ENCODE data around the gene OTOA. TPM values are rescaled to one million over a fixed set of nuclear protein-coding genes. Genes with fewer than 3 reads are reported as not detected.
"Not testable (repeated sequence)": the region's sequence is repeated elsewhere in the genome, so short reads cannot be mapped to it uniquely, and the experiment has no call there.

The OTOA gene
- total RNA-seq, 2 donors from 2014 or later, result 0.32 to 0.33 TPM

DNA sequence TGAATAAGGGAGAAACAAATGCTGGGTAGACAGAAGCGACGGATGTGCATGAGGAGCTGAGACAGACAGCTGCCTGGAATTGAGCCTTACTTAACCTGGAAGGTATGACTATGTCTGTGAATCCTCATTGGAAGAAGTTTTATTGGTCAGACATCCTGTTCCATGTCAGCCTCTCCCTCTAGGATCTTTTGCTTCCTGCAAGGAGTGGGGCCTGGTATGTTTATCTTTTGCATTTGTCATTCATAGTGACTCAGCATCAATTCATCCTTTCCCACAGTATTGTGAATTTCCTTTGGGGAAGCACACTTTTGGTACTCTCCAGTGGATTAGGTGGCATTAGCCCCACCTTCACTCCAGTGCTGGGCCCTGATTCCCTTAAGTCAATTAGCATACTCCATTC lies 105.5 kb downstream of the OTOA start:
- intact Hi-C loops (cut with DNase I); DNase-seq (ENCODE audit: low spot score): not testable (repeated sequence)

DNA sequence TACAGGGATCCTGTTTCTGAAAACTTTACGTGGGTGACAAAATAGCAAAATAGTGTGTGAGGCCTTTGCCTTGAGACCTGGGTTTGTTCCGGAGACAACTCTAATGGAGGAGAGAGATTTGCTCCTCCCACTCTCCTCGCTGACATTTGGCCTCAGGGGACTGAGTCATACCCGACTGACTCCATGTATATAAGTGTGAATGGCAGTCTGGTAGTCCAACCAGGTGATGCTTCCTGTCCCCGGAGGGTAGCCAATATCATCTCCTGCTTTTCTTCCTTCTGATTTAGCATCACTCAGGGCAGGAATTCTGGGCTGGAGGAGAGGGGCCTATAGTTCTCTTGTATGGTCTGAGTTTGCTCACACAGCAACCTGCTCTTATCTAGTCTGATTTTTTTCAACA lies 106.8 kb downstream of the OTOA start:
- intact Hi-C loops (cut with DNase I); DNase-seq (ENCODE audit: low spot score): not testable (repeated sequence)

DNA sequence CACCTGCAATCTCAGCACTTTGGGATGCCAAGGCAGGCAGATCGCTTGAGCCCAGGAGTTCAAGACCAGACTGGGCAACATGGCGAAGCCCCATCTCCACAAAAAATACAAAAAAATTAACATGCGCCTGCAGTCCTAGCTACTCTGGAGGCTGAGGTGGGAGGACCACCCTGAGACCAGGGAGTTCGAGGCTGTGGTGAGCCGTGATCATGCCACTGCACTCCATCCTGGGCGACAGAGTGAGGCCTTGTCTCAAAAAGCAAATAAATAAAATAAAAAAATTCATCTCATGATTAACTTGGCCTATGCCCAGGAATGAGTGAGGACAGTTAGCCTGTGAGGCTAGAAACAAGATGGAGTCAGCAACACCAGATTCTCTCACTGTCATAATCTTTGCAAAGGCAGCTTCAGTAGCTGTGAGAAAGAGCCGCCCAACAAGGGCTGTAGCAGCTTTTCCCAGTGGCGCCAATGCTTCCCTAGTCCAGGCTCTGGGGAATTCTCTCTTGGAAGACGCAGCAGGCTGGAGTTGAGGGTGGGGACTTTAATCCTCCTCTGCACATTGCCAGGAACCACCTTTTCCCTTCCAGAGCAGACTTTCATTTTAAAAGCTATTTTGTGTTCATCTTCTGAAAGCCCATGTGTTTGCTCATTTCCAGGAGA lies 108.9 kb downstream of the OTOA start:
- intact Hi-C loops (cut with DNase I), result not testable (repeated sequence)
- peak; percentile 80 for DNase-seq (ENCODE audit: low spot score)

DNA sequence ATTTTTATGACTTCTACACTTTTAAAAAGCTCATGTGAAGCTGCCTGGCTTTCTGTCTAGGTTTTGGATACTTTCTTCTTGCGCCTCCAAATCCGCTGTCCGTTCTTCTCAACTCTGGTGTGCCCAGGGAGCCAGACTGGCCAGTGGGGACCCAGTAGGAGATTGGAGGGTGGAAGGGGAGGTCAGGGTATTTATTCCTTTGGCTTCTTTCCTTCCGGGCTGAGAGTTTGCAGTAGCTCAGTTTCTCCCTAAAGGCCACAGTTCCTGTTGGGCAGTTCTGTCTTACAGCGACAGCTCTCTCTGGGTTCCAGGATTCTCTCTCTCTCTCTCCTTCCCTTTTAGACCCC lies 109.4 kb downstream of the OTOA start:
- DNase-seq (ENCODE audit: low spot score); intact Hi-C loops (cut with DNase I): not testable (repeated sequence)

DNA sequence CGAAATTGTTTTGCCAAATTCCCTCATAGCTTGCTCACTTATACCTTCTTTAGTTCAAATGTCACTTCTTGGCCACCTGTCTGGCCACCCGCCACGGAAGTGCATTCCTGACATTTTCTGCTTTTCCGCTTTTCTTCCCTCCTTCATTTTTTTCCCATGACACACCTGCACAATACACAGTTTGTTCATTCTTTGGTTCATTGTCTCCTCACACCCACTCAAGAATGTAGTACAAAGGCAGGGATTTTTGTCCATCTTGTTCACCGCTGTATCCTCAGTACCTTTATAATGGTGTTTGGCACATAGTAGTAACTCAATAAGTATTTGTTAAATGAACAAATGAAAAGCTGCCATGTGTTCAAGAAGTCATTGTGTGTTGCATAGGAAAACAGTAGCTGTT lies 116.8 kb downstream of the OTOA start:
- DNase-seq (ENCODE audit: low spot score); intact Hi-C loops (cut with DNase I): not testable (repeated sequence)

DNA sequence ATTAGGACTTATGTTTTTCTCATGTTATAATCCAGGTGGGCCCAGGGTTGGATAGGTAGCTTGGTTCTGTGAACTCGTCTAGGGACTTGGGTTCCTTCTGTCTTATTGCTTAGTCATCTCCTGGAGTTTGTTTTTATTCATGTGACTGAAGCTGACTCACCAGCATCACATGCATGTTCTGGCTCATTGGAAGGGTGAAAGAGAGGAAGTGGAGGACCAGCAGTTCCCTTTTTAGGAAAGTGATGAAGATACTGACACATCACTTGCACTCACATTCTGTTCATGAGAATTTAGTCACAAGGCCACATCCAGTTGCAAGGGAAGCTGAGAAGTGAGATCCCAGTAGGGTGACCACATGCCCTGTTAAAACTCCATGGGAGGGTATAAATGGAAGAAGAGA lies 126.7 kb downstream of the OTOA start:
- intact Hi-C loops (cut with DNase I); DNase-seq (ENCODE audit: low spot score): not testable (repeated sequence)

DNA sequence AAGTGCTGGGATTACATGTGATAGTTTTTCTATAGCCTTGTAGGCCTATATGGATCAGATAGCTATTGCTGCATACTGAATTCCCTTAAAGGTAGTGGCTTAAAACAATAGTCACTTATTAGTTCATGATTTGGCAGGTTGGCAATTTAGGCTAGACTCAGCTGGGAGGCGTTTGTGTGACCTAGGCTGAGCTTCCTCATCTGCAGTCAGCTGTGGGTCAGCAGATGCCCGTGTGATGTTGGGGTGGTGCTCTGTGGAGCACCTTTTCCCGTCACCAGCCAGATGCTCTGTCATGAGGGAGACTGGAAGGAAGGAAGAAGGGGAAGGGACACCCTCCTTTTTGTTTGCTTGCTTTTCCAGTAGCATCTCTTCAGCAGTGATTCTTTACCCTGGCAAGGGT lies 129.5 kb downstream of the OTOA start:
- intact Hi-C loops (cut with DNase I), result not testable (repeated sequence)

DNA sequence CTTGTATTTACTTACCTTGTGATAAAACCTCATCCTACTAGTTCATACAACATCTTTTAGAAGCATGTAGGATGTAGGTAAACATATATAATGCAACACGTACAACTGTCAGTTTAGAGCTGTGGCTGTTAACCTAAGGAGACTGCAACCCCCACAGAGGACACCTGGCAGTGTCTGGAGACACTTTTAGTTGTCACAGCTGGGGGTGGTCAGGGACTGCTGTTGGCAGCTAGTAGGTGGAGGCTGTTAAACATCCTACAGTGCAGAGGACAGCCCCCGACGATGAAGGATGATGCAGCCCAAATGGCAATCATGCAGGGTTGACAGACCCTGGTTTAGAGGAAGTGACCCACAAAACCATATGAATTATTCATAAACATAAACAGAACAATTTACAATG lies 134.8 kb downstream of the OTOA start:
- intact Hi-C loops (cut with DNase I); DNase-seq (ENCODE audit: low spot score): not testable (repeated sequence)

More for the DNA sequence above, 129.5 kb downstream of the OTOA start:
- not testable (repeated sequence) for DNase-seq (ENCODE audit: low spot score)

DNA sequence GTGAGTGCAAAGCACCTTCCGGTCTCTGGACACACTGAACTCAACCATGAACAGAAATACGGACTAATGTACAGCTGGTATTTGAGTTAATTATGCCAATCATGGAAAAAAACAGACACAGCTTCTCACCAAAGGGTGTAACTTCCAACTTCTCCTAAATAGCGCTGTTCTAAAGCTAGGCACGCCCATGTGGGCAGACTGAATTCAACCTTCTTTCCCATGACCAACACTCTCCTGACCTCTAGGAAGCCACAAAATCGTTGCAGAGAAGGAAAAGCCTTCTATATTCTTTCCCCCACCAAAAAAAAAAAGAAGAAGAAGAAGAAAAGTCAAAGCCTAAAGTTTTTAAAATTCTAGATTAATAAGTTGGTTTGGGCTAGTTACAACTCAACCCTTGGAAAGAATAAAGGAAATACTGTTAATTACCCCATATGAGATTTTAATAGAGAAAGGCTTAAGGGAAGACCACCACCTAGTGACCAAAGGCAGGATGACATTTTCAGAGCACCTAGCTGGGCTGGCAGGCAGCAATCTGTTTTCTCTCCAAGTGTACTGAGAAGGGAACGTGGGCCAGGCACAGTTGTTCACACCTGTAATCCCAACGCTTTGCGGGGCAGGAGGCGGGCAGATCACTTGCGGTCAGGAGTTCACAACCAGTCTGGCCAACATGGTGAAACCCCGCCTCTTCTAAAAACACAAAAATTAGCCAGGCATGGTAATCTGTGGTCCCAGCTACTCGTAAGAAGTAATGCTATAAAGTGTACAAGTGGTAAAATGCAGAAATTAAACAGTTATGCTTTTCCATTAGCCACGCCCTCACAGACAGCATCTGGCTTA lies 138.0 kb downstream of the OTOA start:
- DNase-seq (ENCODE audit: low spot score); intact Hi-C loops (cut with DNase I): not testable (repeated sequence)

DNA sequence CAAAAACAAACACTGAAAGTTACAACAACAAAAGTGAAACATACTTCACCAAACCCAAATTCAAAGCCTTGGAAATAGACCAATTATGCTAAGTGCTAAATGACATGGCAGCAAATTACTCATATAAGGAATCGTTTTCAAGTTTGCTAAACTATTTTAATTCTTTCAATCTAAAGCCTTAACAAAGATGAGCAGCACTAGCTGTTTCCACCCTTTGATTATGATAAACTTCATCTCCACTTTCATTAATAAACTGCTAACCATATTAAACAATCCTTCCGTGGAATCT lies 138.6 kb downstream of the OTOA start:
- DNase-seq (ENCODE audit: low spot score); intact Hi-C loops (cut with DNase I): not testable (repeated sequence)

Other genes starting within 250 kb of the OTOA start
- 10 to 100 TPM; 59.6 to 62.0 TPM for gene METTL9, start 64.4 kb upstream of the OTOA start, total RNA-seq
- 1 to 10 TPM; 4.3 to 8.4 TPM for gene IGSF6, start 11.4 kb upstream of the OTOA start, total RNA-seq
- gene NPIPB4, start 193.8 kb downstream of the OTOA start, total RNA-seq, result 100 to 1,000 TPM; 121 to 148 TPM